ENCODE data around the gene RNF8. TPM values are rescaled to one million over a fixed set of nuclear protein-coding genes. Genes with fewer than 3 reads are reported as not detected.
"Not testable (repeated sequence)": the region's sequence is repeated elsewhere in the genome, so short reads cannot be mapped to it uniquely, and the experiment has no call there.

The RNF8 gene
- total RNA-seq, 1 experiment from 2014 or later, result 31.3 TPM

DNA sequence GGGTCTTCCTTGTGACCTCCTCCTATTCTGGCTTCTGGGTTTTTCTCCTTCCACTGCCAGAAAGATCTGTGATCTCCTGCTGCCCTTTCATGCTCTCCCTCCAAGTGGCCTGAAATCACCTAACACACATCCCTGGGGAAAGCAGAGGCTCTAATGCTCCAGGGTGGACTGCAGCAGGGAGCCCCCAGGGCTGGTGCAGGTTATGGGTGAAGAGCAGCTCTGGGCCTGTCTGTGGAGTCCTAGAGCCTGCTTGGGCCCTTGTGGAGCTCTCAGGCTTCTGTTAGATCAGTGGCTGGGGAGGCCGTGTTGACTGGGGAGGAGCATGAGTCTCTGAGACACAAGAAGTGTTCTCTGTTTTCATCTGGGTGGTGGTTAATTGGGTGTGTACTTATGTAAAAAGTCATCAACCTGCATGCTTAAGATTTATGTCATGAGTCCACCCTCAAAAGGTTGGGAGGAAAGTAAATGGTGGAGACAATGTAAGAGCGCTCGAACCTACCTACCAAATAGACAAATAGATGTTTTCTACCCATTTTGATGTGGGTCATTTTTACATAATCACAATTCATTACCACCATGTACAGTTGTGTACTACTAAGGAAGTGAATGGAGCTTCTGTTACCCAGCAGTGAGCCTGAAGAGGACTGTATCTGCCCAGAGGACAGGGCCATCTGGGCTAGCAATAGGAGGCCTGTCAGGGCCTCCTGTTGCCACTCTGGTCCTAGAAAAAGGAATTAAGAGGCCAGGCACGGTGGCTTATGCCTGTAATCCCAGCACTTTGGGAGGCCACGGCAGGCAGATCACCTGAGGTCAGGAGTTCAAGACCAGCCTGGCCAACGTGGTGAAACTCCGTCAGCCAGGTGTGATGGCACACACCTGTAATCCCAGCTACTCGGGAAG is 32.0 kb upstream of the RNF8 start:
- DNase-seq (ENCODE audit: low spot score), result no peak

- DNase-seq (ENCODE audit: low spot score), result no peak
Observed at GRCh38 chr6:37323580-37323979, 30.2 kb upstream of the RNF8 start.

GRCh38 chr6:37324131-37325033 is 29.4 kb upstream of the RNF8 start:
- DNase-seq (ENCODE audit: low spot score), result no peak

DNA sequence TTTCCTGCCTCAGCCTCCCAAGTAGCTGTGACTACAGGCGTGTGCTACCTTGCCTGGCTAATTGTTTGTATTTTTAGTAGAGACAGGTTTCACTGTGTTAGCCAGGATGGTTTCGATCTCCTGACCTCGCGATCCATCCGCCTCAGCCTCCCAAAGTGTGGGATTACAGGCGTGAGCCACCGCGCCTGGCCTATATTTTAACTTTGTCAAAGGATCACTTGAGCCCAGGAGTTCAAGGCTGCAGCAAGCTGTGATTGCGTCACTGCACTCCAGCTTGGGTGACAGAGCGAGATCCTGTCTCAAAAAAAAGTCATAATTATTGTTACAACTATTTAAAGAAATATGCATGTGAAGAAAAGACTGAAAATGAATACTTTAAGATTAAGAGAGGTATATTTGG is 23.4 kb upstream of the RNF8 start:
- not testable (repeated sequence) for DNase-seq (ENCODE audit: low spot score)

GRCh38 chr6:37331047-37331446 is 22.7 kb upstream of the RNF8 start:
- no peak for DNase-seq (ENCODE audit: low spot score)

DNA sequence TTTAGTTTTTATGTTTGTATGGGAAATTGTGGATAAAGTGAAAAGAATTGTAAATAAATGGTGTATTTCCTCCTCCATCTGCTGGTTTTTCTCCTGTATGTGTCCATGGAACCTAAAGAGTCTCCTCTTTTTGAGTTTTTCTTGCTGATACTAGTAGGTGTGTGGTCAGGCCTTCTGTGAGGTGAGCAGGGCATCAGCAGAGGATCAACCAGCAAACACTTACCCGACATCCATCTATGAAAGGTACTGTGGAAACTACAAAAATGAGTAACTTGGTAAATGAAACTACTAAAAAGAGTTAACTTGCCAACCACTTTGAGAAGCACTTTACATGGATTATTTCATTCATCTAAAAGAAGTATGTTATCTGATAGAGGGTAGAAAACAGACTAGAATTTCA is 20.9 kb upstream of the RNF8 start:
- no peak for DNase-seq (ENCODE audit: low spot score)

DNA sequence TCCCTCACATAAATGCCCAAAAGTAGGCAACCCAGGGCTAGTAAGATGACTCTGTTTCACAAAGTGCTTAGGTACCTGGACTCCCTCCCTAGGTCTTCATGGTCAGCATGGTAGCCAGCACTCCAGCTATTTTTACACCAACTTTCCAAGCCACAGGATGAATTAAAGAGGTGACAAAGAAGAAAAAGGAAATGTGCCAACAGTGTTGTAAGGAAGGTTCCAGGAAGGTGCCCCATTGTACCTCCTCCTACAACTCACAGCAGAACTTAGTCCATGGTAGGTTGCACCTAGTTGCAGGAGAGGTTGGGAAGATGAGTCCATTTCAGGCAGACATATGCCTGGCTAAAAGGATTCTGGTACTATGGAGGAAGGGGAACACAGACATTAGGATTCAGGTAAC is 19.7 kb upstream of the RNF8 start:
- DNase-seq (ENCODE audit: low spot score), result no peak

DNA sequence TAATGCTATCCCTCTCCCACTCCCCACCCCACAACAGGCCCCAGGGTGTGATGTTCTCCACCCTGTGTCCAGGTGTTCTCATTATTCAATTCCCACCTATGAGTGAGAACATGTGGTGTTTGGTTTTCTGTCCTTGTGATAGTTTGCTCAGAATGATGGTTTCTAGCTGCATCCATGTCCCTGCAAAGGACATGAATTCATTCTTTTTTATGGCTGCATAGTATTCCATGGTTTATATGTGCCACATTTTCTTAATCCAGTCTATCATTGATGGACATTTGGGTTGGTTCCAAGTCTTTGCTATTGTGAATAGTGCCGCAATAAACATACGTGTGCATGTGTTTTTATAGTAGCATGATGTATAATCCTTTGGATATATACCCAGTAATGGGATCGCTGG is 15.5 kb upstream of the RNF8 start:
- DNase-seq (ENCODE audit: low spot score), result not testable (repeated sequence)

DNA sequence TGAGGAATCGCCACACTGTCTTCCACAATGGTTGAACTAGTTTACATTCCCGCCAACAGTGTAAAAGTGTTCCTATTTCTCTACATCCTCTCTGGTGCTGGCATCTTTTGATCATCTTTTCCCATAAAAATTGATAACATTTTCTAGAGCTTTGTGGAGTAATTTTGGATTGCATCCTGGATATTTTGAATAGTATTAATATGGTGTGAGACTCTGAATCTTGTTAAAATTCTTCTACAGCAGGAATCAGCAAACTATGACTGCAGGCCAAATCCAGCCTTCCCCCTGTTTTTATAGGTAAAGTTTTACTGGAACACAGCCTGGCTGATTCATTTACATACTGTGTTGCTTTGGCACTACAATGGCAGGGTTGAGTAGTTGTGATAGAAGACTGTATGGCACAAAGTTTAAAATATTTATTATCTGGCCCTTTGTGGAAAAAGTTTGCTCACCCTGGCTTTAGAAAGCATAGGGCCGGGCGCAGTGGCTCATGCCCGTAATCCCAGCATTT is 15.0 kb upstream of the RNF8 start:
- no peak for DNase-seq (ENCODE audit: low spot score)

GRCh38 chr6:37339741-37340638 is 13.8 kb upstream of the RNF8 start:
- DNase-seq (ENCODE audit: low spot score), result no peak

DNA sequence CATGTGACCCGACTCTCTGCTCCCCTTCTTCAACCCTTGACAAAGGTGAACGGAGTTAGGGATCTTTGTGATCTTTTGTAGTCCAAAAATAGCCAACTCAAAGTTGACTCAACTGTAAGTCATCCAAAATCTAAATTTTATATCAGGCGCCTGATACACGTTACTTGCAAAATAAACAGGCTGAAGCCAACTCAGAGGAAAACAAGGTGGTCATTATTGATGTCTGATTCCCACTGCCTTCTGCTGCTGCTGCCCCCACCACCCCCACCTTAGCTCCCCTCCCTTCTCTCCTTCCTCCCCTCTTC is 13.2 kb upstream of the RNF8 start:
- no peak for DNase-seq (ENCODE audit: low spot score)

DNA sequence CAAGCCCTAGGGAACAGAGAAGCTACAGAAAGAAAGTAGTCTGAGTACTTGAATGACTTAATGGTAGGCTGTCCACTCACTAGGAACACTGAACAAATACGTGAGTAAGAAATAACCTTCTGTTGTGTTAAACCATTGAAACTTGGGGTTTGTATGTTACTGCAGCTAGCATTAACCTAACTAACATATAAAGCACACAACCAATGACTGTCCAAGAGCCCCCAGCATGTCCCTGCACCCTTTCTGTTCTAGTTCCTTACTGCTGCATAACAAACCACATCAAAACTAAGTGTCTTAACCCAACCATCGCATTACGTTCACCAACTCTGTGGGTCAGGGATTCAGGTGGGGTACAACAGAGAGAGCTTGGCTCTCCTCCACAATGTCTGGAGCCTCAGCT is 10.5 kb upstream of the RNF8 start:
- no peak for DNase-seq (ENCODE audit: low spot score)

GRCh38 chr6:37344308-37344707 is 9.5 kb upstream of the RNF8 start:
- DNase-seq (ENCODE audit: low spot score), result no peak

DNA sequence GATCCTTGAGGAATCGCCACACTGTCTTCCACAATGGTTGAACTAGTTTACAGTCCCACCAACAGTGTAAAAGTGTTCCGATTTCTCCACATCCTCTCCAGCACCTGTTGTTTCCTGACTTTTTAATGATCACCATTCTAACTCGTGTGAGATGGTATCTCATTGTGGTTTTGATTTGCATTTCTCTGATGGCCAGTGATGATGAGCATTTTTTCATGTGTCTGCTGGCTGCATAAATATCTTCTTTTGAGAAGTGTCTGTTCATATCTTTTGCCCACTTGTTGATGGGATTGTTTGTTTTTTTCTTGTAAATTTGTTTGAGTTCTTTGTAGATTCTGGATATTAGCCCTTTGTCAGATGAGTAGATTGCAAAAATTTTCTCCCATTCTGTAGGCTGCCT is 8.0 kb upstream of the RNF8 start:
- DNase-seq (ENCODE audit: low spot score), result not testable (repeated sequence)

DNA sequence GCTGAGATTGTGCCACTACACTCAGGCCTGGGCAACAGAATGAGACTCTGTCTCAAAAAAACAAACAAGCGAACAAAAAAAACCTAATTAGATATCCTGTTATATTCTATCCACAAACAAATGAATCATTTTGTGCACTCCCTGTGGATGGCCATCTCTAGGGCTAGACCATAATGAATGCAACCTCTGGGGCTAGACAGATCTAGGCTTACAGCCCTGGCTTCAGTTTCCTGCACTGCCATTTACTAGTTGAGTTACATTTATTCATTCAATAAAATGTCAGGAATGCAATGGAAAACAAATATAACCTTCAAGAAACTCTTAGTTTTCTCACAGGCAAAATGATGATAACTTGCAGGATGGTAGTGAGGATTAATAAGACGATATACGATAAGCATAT is 6.6 kb upstream of the RNF8 start:
- DNase-seq (ENCODE audit: low spot score), result no peak

GRCh38 chr6:37347670-37348111 is 6.1 kb upstream of the RNF8 start:
- DNase-seq (ENCODE audit: low spot score), result no peak

DNA sequence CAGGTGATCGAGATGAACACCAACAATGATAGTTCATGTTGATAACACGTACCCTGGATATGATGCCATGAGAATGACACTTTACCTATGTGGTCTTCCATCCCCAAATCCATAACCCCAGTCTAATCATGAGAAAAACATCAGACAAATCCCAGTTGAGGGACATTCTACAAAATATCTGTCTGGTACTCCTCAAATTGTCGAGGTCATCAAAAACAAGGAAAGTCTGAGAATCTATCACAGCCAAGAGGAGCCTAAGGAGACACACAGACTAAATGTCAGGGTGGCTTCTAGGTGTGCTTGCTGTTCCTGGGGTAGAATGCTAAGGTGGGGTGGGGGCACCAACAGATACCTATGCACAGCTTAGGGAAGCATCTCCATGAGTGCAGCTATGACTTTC is 2.8 kb upstream of the RNF8 start:
- no peak for DNase-seq (ENCODE audit: low spot score)

DNA sequence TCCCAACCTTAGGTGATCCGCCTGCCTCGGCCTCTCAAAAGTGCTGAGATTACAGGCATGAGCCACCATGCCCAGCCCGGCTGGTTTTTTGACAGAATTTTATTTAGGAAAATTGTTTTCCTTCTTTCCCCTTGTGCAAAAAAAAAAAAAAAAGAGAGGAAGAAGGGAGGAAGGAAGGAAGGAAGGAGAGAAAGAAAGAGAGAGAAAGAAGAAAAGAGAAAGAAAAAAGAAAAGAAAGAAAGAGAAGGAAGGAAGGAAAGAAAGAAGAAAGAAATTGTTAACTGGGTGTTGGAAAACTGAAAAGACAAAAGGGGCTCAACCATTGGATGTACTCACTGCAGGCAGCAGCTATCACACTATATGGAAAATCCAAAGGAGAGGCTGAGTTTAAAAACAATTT is 1.4 kb upstream of the RNF8 start:
- DNase-seq (ENCODE audit: low spot score), result no peak

- DNase-seq (ENCODE audit: low spot score), result no peak
Observed at GRCh38 chr6:37354526-37355384, 972 bp downstream of the RNF8 start.

DNA sequence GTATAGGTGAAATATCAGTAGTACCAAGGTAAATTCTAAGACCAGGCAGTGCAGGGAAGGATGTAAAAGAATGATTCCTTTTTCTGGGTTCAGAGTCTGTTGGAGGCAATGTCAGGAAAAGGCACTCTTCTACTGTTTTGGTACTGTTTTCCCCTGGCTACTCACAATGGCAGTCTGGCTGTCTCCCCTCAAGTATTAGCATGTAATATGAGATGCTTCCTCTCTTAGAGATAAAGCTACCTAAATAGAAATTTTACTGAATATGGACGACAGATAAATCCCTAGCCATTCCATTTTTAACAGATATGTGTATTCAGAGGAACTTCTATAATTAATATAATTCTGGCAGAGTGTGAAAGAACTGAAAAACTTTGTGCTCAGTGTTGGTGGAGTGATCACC is 3.5 kb downstream of the RNF8 start:
- no peak for DNase-seq (ENCODE audit: low spot score)

DNA sequence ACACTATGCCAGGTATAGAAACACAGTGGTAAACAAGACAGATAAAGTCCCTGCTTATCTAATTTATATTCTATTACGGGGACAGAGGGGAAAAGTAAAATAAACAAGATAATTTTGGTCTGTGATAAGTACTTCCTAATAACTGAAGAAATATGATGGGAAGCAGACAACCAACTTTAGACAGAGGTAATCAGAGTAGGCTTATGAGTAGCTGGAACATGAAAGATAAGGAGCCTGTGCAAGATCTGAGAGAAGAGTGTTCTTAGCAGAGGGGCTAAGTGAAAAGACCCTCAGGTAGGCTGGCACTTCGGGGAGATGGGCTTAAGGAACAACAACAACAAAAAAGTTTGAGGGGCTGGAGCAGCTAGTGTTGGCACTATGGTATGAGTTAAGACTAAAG is 4.1 kb downstream of the RNF8 start:
- no peak for DNase-seq (ENCODE audit: low spot score)

Data from H4 (cell line).